Measurements from ENCODE around the gene FBXL14. TPM values are rescaled to one million over a fixed set of nuclear protein-coding genes. Genes with fewer than 3 reads are reported as not detected.
"Not testable (repeated sequence)": the region's sequence is repeated elsewhere in the genome, so short reads cannot be mapped to it uniquely, and the experiment has no call there.

FBXL14 gene
- total RNA-seq, 2 donors from 2014 or later = 19.4 to 26.2 TPM

DNA sequence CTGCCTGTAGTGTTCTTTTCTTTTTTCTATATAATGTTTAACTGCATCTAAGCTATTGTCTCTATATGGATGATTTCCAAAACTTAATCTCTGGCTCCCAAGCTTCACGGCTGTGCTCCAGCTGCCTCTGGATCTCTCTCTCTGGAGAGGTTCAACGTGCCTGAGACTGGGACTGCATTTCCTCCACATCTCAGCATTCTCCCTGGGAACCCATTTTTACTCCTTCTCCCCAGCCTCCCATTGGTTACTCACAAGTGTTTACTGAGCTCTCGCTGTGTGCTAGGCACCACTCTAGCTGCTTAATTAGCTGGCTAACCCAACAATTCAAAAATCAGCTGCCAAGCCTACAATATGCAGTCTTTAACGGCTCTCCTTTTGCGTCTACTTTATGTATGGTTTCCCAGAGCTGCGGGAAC is 34.7 kb downstream of the FBXL14 start:
- peak overlapping the region in 1 of 2 donors; percentile 7 for H3K27ac Mint-ChIP-seq
- no peaks in the 10 kb centered on the region for H3K9me3 Mint-ChIP-seq
- peaks cover 14% of the 10 kb centered on the region in 2 donors for H3K27me3 Mint-ChIP-seq
- ATAC-seq = no peak
- no peaks in the 10 kb centered on the region for H3K36me3 Mint-ChIP-seq
- H3K4me3 Mint-ChIP-seq = no peak overlapping the region
- H3K4me1 Mint-ChIP-seq (ENCODE audit: low read depth in 2 of 2) = no peaks in the 10 kb centered on the region
- DNase-seq (ENCODE audit: low spot score) = no peak

GRCh38 chr12:1558108-1558507 is 36.3 kb downstream of the FBXL14 start:
- not testable (repeated sequence) for H3K4me3 Mint-ChIP-seq; ATAC-seq; H3K9me3 Mint-ChIP-seq; H3K4me1 Mint-ChIP-seq (ENCODE audit: low read depth in 2 of 2); H3K36me3 Mint-ChIP-seq; H3K27ac Mint-ChIP-seq; DNase-seq (ENCODE audit: low spot score)
- peaks cover 22 to 24% of the 10 kb centered on the region in 2 donors for H3K27me3 Mint-ChIP-seq

DNA sequence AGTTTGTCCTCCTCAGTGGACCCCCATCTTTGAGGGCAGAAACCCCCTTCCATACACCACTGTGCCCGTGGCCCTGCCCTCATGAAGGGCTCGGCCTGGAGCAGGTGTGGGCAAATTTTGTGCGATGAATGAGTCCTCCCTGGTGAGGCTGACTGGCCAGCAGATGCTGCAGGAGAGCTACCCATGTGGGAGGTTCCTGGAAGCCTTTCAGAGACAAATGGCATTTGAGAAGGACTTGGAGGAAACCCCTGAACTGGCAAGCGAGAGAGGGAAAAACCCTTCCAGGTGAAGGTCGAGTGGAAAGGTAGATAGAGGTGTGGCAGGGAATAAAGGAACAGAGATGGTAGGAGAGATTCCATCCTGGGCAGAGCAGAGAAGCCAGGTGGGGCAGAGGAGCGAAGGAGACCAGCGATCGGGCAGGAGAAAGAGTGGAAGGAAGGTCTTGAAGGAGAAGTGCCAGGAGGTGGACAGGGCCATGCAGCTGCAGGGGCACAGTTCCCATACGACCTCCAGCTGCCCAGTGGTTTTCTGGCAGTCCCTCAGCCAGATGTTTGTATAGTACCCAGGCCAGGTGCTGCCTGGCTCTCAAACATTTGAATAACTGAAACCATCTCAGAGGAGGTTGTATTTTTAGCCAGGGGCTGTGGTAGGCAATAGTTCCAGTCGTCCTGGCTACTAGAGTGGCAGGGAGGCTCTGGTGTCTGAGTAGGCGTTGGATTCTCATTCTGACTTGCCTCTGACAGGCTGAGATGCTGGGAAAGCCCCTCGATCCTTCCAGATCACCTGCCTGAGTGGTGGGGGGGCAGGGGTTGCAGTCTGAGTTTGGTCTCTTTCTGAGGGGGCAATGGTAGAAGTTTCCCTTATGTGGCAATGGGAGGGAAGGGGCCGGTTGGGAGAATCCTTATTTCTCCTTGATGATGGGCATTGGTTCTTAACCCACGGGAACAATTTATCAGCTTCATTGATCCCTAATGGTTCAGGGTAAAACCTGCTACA is 40.1 kb downstream of the FBXL14 start:
- Mint-ChIP-seq H3K27me3 (peaks cover 16 to 20% of the 10 kb centered on the region in 2 donors), H3K9me3 (no peaks in the 10 kb centered on the region), H3K4me3 (no peak overlapping the region), H3K36me3 (no peaks in the 10 kb centered on the region), H3K27ac (no peak overlapping the region), H3K4me1 (ENCODE audit: low read depth in 2 of 2) (peaks cover 0 to 6% of the 10 kb centered on the region in 2 donors)
- DNase-seq (ENCODE audit: low spot score) = no peak
- ATAC-seq = peak in 1 of 2 donors; percentile 71

DNA sequence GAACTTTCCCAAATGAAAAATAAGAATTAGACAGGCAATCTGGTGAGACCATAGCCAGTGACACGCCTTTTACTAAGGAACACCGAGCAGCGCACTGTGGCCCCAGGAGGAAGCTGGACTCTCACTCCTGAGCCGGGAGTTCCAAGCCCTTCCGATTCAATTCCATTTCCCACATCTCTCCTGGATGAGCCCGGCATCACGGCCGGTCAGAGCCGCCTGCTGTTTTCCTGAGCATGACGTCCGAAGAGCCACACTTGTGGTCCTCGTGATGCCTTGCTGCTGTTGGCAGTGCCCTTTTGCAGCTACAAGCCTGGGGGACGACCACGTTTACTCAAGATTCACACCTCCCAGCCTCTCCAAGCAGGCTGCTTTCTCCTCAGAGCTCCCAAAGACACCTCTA is 40.8 kb downstream of the FBXL14 start:
- peaks cover 16 to 24% of the 10 kb centered on the region in 2 donors for H3K27me3 Mint-ChIP-seq
- H3K4me3 Mint-ChIP-seq = no peak overlapping the region
- no peak for DNase-seq (ENCODE audit: low spot score)
- peaks cover 0 to 6% of the 10 kb centered on the region in 2 donors for H3K4me1 Mint-ChIP-seq (ENCODE audit: low read depth in 2 of 2)
- no peaks in the 10 kb centered on the region for H3K36me3 Mint-ChIP-seq
- no peak for ATAC-seq
- no peaks in the 10 kb centered on the region for H3K9me3 Mint-ChIP-seq
- no peak overlapping the region for H3K27ac Mint-ChIP-seq

- ATAC-seq = no peak
- no peak for DNase-seq (ENCODE audit: low spot score)
- Mint-ChIP-seq H3K4me3 (no peak overlapping the region), H3K27me3 (peaks cover 16 to 24% of the 10 kb centered on the region in 2 donors), H3K9me3 (no peaks in the 10 kb centered on the region), H3K27ac (no peak overlapping the region), H3K36me3 (no peaks in the 10 kb centered on the region), H3K4me1 (ENCODE audit: low read depth in 2 of 2) (peaks cover 0 to 6% of the 10 kb centered on the region in 2 donors)
These were observed 41.4 kb downstream of the FBXL14 start for GRCh38 chr12:1552911-1553491.

GRCh38 chr12:1552171-1552570 is 42.2 kb downstream of the FBXL14 start:
- no peak overlapping the region for H3K27ac Mint-ChIP-seq
- no peaks in the 10 kb centered on the region for H3K9me3 Mint-ChIP-seq
- no peaks in the 10 kb centered on the region for H3K36me3 Mint-ChIP-seq
- H3K27me3 Mint-ChIP-seq = peaks cover 16 to 24% of the 10 kb centered on the region in 2 donors
- ATAC-seq = no peak
- peaks cover 0 to 6% of the 10 kb centered on the region in 2 donors for H3K4me1 Mint-ChIP-seq (ENCODE audit: low read depth in 2 of 2)
- no peak overlapping the region for H3K4me3 Mint-ChIP-seq
- no peak for DNase-seq (ENCODE audit: low spot score)

DNA sequence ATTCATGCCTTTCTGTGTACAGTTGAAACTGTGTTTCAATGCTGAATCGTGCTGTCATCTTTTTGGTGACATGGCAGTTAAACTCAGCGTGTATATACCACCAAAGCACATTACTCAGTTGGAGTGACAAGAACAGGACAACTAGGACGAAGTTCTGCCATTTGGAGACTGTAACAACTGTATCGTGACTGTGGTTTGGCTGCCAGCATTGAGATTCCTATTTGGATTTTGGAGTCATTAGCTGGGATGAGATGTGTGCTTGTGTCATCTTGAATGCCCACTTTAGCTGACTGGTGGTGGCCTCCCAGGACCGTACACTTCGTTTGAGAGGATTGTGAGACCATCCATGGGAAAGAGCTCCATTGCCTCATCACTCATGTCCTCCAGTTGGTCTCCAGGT is 42.9 kb downstream of the FBXL14 start:
- Mint-ChIP-seq H3K9me3 (no peaks in the 10 kb centered on the region), H3K27ac (no peak overlapping the region), H3K4me1 (ENCODE audit: low read depth in 2 of 2) (peaks cover 0 to 6% of the 10 kb centered on the region in 2 donors), H3K4me3 (no peak overlapping the region), H3K27me3 (peaks cover 16 to 24% of the 10 kb centered on the region in 2 donors), H3K36me3 (no peaks in the 10 kb centered on the region)
- no peak for DNase-seq (ENCODE audit: low spot score)
- ATAC-seq = no peak

- Mint-ChIP-seq H3K4me3 (no peak overlapping the region), H3K27ac (no peak overlapping the region), H3K9me3 (no peaks in the 10 kb centered on the region), H3K4me1 (ENCODE audit: low read depth in 2 of 2) (no peaks in the 10 kb centered on the region), H3K36me3 (no peaks in the 10 kb centered on the region), H3K27me3 (peaks cover 25 to 32% of the 10 kb centered on the region in 2 donors)
- ATAC-seq (no peak), DNase-seq (ENCODE audit: low spot score) (no peak)
These were observed 47.3 kb downstream of the FBXL14 start for GRCh38 chr12:1546931-1547640.

DNA sequence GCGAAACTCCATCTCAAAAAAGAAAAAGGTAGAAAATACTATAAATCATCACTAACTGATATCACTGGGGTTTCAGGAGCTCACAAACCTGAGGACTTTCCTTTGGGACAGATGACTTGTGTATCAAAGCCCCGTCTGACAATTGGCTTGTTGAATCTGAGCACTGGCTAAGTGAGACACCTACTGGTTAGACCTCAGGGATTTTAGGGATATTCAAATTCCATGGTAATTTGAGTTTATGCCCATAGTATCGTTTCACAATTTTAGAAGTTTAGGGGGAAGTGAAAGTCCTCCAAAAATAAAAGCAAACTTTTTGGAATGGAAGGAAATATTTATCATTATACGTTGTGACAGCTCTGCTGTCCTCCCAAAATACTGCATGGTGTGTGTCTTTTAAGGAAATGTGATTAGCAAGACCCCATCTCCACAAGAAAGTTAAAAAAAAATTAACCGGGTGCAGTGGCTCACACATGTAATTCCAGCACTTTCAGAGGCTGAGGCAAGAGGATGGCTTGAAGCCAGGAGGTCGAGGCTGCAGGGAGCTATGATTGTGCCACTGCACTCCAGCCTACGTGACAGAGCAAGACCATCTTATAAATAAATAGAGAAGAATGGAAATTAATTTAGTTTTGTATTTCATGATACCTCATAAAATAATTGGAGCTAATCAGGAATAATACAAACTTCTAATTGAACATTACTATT is 49.2 kb downstream of the FBXL14 start:
- Mint-ChIP-seq H3K4me1 (ENCODE audit: low read depth in 2 of 2) (no peaks in the 10 kb centered on the region), H3K27ac (no peak overlapping the region), H3K4me3 (no peak overlapping the region), H3K36me3 (no peaks in the 10 kb centered on the region), H3K9me3 (no peaks in the 10 kb centered on the region), H3K27me3 (peaks cover 34% of the 10 kb centered on the region in 2 donors)
- ATAC-seq (no peak), DNase-seq (ENCODE audit: low spot score) (no peak)

DNA sequence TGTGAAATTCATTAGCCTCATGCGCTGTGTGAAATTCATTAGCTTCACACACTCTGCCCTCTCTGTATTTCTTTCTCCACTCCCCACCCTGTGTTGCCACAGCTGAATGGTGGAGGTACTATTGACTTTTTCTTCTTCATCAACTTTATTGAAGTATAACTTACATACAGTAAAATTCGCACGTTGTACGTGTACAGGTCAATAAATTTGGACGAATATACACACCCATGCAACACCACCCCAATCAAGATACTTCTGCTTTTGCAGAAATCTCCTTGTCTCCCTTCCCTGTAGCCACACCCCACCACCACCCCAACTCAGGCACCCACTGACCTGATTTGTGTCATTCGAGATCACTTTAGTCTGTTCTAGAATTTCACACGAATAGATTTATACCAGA is 51.8 kb downstream of the FBXL14 start:
- DNase-seq (ENCODE audit: low spot score) = no peak
- Mint-ChIP-seq H3K27ac (no peak overlapping the region), H3K27me3 (peaks cover 49 to 56% of the 10 kb centered on the region in 2 donors), H3K36me3 (no peaks in the 10 kb centered on the region), H3K9me3 (no peaks in the 10 kb centered on the region), H3K4me1 (ENCODE audit: low read depth in 2 of 2) (no peaks in the 10 kb centered on the region), H3K4me3 (no peak overlapping the region)
- ATAC-seq = no peak

- Mint-ChIP-seq H3K4me1 (ENCODE audit: low read depth in 2 of 2) (peaks cover 0 to 3% of the 10 kb centered on the region in 2 donors), H3K36me3 (no peaks in the 10 kb centered on the region), H3K27ac (no peak overlapping the region), H3K27me3 (peaks cover 61 to 68% of the 10 kb centered on the region in 2 donors), H3K4me3 (no peak overlapping the region), H3K9me3 (no peaks in the 10 kb centered on the region)
- no peak for ATAC-seq
- no peak for DNase-seq (ENCODE audit: low spot score)
These were observed 53.7 kb downstream of the FBXL14 start for GRCh38 chr12:1540690-1541089.

DNA sequence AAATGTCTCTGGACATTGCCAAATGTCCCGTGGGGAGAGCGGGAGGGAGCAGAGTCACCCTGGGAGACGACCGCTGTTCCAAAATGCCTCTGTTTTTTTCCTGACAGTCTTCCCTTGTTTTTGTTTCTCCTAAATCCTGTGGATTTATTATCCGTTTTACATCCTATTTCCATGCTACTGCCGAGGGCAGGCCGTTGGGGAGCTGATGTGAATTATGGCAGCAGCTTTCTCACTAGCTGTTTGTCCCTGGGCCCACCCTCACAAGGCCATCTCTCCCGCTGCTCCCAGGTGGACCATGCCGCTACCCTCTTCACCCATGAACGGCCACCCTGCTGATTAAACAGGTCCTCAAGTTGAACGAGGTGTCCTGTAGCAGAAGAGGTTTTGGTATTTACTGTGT is 55.2 kb downstream of the FBXL14 start:
- no peak for DNase-seq (ENCODE audit: low spot score)
- no peak overlapping the region for H3K4me3 Mint-ChIP-seq
- H3K36me3 Mint-ChIP-seq = no peaks in the 10 kb centered on the region
- H3K9me3 Mint-ChIP-seq = no peaks in the 10 kb centered on the region
- peaks cover 60 to 70% of the 10 kb centered on the region in 2 donors for H3K27me3 Mint-ChIP-seq
- peaks cover 5 to 6% of the 10 kb centered on the region in 2 donors for H3K4me1 Mint-ChIP-seq (ENCODE audit: low read depth in 2 of 2)
- no peak for ATAC-seq
- H3K27ac Mint-ChIP-seq = no peak overlapping the region

GRCh38 chr12:1536817-1537216 is 57.6 kb downstream of the FBXL14 start:
- no peaks in the 10 kb centered on the region for H3K9me3 Mint-ChIP-seq
- H3K4me3 Mint-ChIP-seq = no peak overlapping the region
- no peak overlapping the region for H3K27ac Mint-ChIP-seq

More at GRCh38 chr12:1536817-1537216, 57.6 kb downstream of the FBXL14 start:
- ATAC-seq = no peak
- Mint-ChIP-seq H3K4me1 (ENCODE audit: low read depth in 2 of 2) (peaks cover 24 to 29% of the 10 kb centered on the region in 2 donors), H3K36me3 (no peaks in the 10 kb centered on the region), H3K27me3 (peaks cover 66 to 78% of the 10 kb centered on the region in 2 donors)
- DNase-seq (ENCODE audit: low spot score) = no peak
